Trophoblast cell (in vitro differentiated cells and primary cell): Measurements from ENCODE around the gene SESN1.

ENCODE experiments used
- DNase-seq, 2 donors: peaks; one replicate each; pipeline ENCODE4 v3.0.0-alpha.2; 2016
- H2AFZ ChIP-seq: 2 replicates; pipeline ENCODE4 v1.6.1; 2013; ENCODE audit warnings: low read length, moderate library complexity, mild to moderate bottlenecking; ENCODE audit not compliant: insufficient read depth, poor library complexity
- H2AK5ac ChIP-seq: 2 replicates; pipeline ENCODE4 v1.6.1; 2013; ENCODE audit warnings: mild to moderate bottlenecking, low read length
- H2BK120ac ChIP-seq: 2 replicates; pipeline ENCODE4 v1.6.1; 2013; ENCODE audit warnings: low read length, mild to moderate bottlenecking, moderate library complexity; ENCODE audit not compliant: insufficient read depth, poor library complexity
- H2BK12ac ChIP-seq: 2 replicates; pipeline ENCODE4 v1.6.1; 2013; ENCODE audit warnings: mild to moderate bottlenecking, low read length, moderate library complexity
- H2BK5ac ChIP-seq: 2 replicates; pipeline ENCODE4 v1.6.1; 2013; ENCODE audit warnings: low read length, low read depth, moderate library complexity, mild to moderate bottlenecking; ENCODE audit not compliant: poor library complexity
- H3K14ac ChIP-seq: 2 replicates; pipeline ENCODE4 v1.6.1; 2013; ENCODE audit warnings: mild to moderate bottlenecking, low read length
- H3K18ac ChIP-seq: 2 replicates; pipeline ENCODE4 v1.6.1; 2013; ENCODE audit warnings: mild to moderate bottlenecking, low read length
- H3K23ac ChIP-seq: 2 replicates; pipeline ENCODE4 v1.6.1; 2013; ENCODE audit warnings: low read length
- H3K27ac ChIP-seq: 2 replicates; pipeline ENCODE4 v1.5.1; 2013; ENCODE audit warnings: low read depth, mild to moderate bottlenecking, inconsistent platforms, low read length, moderate library complexity
- H3K27me3 ChIP-seq: 2 replicates; pipeline ENCODE4 v1.6.1; 2013; ENCODE audit warnings: inconsistent platforms, mild to moderate bottlenecking, low read length, moderate library complexity; ENCODE audit not compliant: insufficient read depth
- H3K36me3 ChIP-seq, 2 experiments: 1 replicate in 1 of 2; 2 replicates in 1 of 2; pipeline ENCODE4 v1.6.1; 2013; ENCODE audit warnings: low read length in 2 of 2, mild to moderate bottlenecking in 2 of 2, moderate library complexity in 1 of 2; ENCODE audit not compliant: insufficient read depth in 2 of 2, control insufficient read depth in 1 of 2
- H3K4ac ChIP-seq: 2 replicates; pipeline ENCODE4 v1.6.1; 2013; ENCODE audit warnings: low read depth, mild to moderate bottlenecking, low read length, moderate library complexity
- H3K4me1 ChIP-seq, 2 experiments: 1 replicate in 1 of 2; 2 replicates in 1 of 2; pipeline ENCODE4 v1.6.1; 2013; ENCODE audit warnings: low read length in 2 of 2, mild to moderate bottlenecking in 2 of 2, moderate library complexity in 1 of 2; ENCODE audit not compliant: insufficient read depth in 2 of 2, control insufficient read depth in 1 of 2
- H3K4me2 ChIP-seq: 2 replicates; pipeline ENCODE4 v1.6.1; 2013; ENCODE audit warnings: inconsistent platforms, mild to moderate bottlenecking, low read length, moderate library complexity
- H3K4me3 ChIP-seq: 2 replicates; pipeline ENCODE4 v1.5.1; 2013; ENCODE audit warnings: mild to moderate bottlenecking, low read depth, low read length, inconsistent platforms
- H3K79me1 ChIP-seq: one replicate; pipeline ENCODE4 v1.6.1; 2013; ENCODE audit warnings: low read length
- H3K79me2 ChIP-seq: 2 replicates; pipeline ENCODE4 v1.6.1; 2013; ENCODE audit warnings: low read length, mild to moderate bottlenecking; ENCODE audit not compliant: control insufficient read depth, insufficient read depth, poor library complexity
- H3K9ac ChIP-seq: 2 replicates; pipeline ENCODE4 v1.6.1; 2013; ENCODE audit warnings: mild to moderate bottlenecking, low read length
- H3K9me3 ChIP-seq: 2 replicates; pipeline ENCODE4 v1.6.1; 2013; ENCODE audit warnings: low read depth, mild to moderate bottlenecking, control low read depth, inconsistent platforms, low read length; ENCODE audit not compliant: insufficient read depth
- H4K12ac ChIP-seq: 2 replicates; pipeline ENCODE4 v1.6.1; 2013; ENCODE audit warnings: low read depth, mild to moderate bottlenecking, low read length, moderate library complexity
- H4K8ac ChIP-seq: 2 replicates; pipeline ENCODE4 v1.6.1; 2013; ENCODE audit warnings: low read depth, mild to moderate bottlenecking, low read length, moderate library complexity
- H4K91ac ChIP-seq: one replicate; pipeline ENCODE4 v1.6.1; 2013; ENCODE audit warnings: low read depth, mild to moderate bottlenecking, low read length, moderate library complexity
- WGBS: extraction: QIAGEN DNeasy Blood & Tissue Kit; methylation state at CpG from one replicate; pipeline ENCODE4 v1.1.7; 2013; ENCODE audit warnings: missing lambda C conversion rate; ENCODE audit not compliant: insufficient read length, insufficient coverage; ENCODE audit errors: extremely low coverage; 5-methylcytosine and 5-hydroxymethylcytosine counted together

SESN1 gene

DNA sequence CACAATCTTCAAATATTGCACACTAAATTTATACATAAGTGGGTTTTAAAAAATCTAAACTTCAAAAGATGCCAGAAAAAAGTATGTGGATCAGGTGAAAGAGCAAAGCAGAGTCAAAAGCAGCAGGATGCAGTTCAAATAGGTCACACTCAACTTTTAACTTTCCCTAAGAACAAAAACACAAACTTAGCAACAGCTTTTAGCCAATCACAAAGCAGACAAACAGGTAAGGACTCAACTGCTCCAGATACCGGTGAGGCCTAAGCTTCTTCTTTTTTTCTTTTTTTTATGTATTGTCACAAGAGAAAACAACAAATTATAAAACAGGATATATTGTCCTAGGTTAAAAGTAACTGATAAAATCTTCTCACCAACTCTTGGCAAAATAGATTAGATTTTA is 74.7 kb downstream of the SESN1 start:
- H2AK5ac ChIP-seq = no peak overlapping the region
- no peaks in the 10 kb centered on the region for H3K36me3 ChIP-seq
- no peak overlapping the region for H3K9ac ChIP-seq
- no peaks in the 10 kb centered on the region for H3K27me3 ChIP-seq
- H3K23ac ChIP-seq = no peak overlapping the region
- H2AFZ ChIP-seq = no peak overlapping the region
- no peak overlapping the region for H2BK120ac ChIP-seq
- H3K4ac ChIP-seq = no peak overlapping the region
- no peak overlapping the region for H3K18ac ChIP-seq
- no peak overlapping the region for H3K4me3 ChIP-seq
- no peak overlapping the region for H4K12ac ChIP-seq
- no peak overlapping the region for H3K14ac ChIP-seq
- H2BK12ac ChIP-seq = no peak overlapping the region
- H4K8ac ChIP-seq = no peak overlapping the region
- DNase-seq = no peak
- H3K27ac ChIP-seq = no peak overlapping the region
- no peak overlapping the region for H4K91ac ChIP-seq
- H3K79me2 ChIP-seq = no peaks in the 10 kb centered on the region
- no peak overlapping the region for H2BK5ac ChIP-seq
- no CpG with 5 or more reads among the region's 1 CpG for WGBS
- H3K4me1 ChIP-seq = no peaks in the 10 kb centered on the region
- no peak overlapping the region for H3K4me2 ChIP-seq
- H3K9me3 ChIP-seq = no peaks in the 10 kb centered on the region
- H3K79me1 ChIP-seq = no peaks in the 10 kb centered on the region

DNA sequence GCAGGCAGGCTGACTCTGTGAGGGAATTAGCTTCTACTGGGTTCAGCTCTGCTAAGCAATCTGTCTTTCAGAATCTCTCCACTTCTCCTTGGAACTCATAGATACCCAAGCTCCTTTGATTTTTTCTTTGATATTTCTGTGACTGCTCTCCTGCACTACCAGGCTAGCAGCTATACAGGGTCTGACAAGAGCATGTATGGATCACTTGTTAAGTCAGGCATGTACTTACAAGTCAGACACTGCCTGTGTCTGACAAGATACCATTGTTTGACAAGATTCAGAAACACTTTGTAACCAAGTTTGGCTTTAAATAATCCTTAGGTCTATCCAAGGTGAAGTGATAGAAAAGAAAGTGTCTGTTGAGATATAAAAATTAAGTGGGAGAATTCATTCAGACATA is 79.5 kb downstream of the SESN1 start:
- Histone ChIP-seq H3K27me3 (no peaks in the 10 kb centered on the region), H3K36me3 (no peaks in the 10 kb centered on the region), H3K4me2 (no peak overlapping the region), H3K79me1 (no peaks in the 10 kb centered on the region), H2BK5ac (no peak overlapping the region), H2BK120ac (no peak overlapping the region), H2BK12ac (no peak overlapping the region), H3K79me2 (no peaks in the 10 kb centered on the region), H2AK5ac (no peak overlapping the region), H3K18ac (no peak overlapping the region), H3K4me1 (no peaks in the 10 kb centered on the region), H4K8ac (no peak overlapping the region), H3K4ac (no peak overlapping the region), H4K12ac (no peak overlapping the region), H3K4me3 (no peak overlapping the region), H4K91ac (no peak overlapping the region), H3K27ac (no peak overlapping the region), H3K9me3 (no peaks in the 10 kb centered on the region), H3K9ac (no peak overlapping the region), H3K23ac (no peak overlapping the region), H3K14ac (no peak overlapping the region), H2AFZ (no peak overlapping the region)
- DNase-seq = no peak

DNA sequence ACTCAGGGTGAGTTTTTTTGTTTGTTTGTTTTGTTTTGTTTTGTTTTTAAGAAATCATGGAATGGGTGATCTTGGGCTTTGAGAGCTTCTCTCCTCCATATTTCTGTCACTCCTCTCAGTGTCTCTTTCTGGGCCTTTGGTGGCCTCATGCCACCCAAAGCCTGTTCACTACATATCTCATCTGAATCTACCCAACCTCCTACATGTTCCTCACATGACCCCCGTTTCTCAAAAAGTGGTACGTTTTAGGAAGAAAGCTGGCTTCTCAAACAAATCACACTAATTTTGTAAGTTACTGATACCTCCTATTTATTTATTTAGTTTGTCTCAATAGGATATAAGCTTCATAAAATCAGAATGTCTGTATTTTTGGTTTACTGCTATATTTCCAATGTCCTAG is 80.0 kb downstream of the SESN1 start:
- no peak for DNase-seq
- no peak overlapping the region for H3K14ac ChIP-seq
- no peak overlapping the region for H2AK5ac ChIP-seq
- H2BK120ac ChIP-seq = no peak overlapping the region
- H3K4me2 ChIP-seq = no peak overlapping the region
- no peaks in the 10 kb centered on the region for H3K9me3 ChIP-seq
- no peak overlapping the region for H3K27ac ChIP-seq
- H3K79me1 ChIP-seq = peaks cover under 1% of the 10 kb centered on the region
- no peak overlapping the region for H3K18ac ChIP-seq
- no peak overlapping the region for H4K8ac ChIP-seq
- no peak overlapping the region for H3K23ac ChIP-seq
- H3K4me1 ChIP-seq = no peaks in the 10 kb centered on the region
- no peak overlapping the region for H2BK12ac ChIP-seq
- H3K79me2 ChIP-seq = peaks cover 2% of the 10 kb centered on the region
- no peak overlapping the region for H3K9ac ChIP-seq
- no peaks in the 10 kb centered on the region for H3K36me3 ChIP-seq
- no peak overlapping the region for H4K12ac ChIP-seq
- no peak overlapping the region for H3K4me3 ChIP-seq
- peak overlapping the region; percentile 49 for H2BK5ac ChIP-seq
- no peak overlapping the region for H3K4ac ChIP-seq
- no CpG with 5 or more reads among the region's 2 CpGs for WGBS
- no peak overlapping the region for H2AFZ ChIP-seq
- H3K27me3 ChIP-seq = no peaks in the 10 kb centered on the region
- H4K91ac ChIP-seq = no peak overlapping the region

DNA sequence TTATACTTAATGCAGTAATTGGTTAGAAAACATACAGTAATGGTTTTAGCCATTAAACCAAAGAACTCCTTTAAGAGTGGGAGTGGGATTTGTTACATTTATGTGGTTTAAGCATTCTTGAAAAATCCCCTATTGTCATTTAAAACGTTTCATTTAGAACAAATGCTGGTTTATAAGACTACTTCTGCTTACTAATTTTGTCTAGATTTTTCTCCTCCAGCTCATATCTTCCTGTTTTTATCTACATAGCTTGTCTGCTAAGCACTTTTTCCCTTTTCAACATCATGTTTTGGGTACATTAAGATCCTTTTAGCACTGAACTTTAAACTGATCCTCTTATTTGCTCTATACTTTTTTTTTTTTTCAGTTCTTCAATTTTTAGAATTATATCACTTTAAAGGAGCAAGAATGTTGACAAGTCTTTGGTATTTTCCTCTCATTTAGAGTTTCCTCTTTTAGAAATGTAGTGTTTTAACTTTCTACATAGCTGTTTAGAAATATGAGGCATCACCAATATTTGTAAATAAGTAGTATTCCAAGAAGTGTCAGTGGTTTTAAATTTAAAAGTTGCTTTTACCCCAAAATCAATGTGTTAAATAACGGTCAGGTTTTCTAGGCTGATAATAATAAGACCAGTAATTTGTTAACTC is 80.9 kb downstream of the SESN1 start:
- DNase-seq = no peak
- H3K4ac ChIP-seq = no peak overlapping the region
- WGBS = no CpG with 5 or more reads among the region's 2 CpGs
- H3K23ac ChIP-seq = no peak overlapping the region
- H3K18ac ChIP-seq = no peak overlapping the region
- peaks cover 7% of the 10 kb centered on the region for H3K79me2 ChIP-seq
- H3K27me3 ChIP-seq = no peaks in the 10 kb centered on the region
- no peak overlapping the region for H2BK12ac ChIP-seq
- no peak overlapping the region for H2BK120ac ChIP-seq
- no peaks in the 10 kb centered on the region for H3K4me1 ChIP-seq
- no peaks in the 10 kb centered on the region for H3K36me3 ChIP-seq
- no peak overlapping the region for H4K8ac ChIP-seq
- no peak overlapping the region for H4K91ac ChIP-seq
- H3K79me1 ChIP-seq = peaks cover 6% of the 10 kb centered on the region
- H3K4me3 ChIP-seq = no peak overlapping the region
- H3K9me3 ChIP-seq = no peaks in the 10 kb centered on the region
- H2BK5ac ChIP-seq = no peak overlapping the region
- no peak overlapping the region for H2AFZ ChIP-seq
- no peak overlapping the region for H3K4me2 ChIP-seq
- H3K9ac ChIP-seq = no peak overlapping the region
- no peak overlapping the region for H4K12ac ChIP-seq
- no peak overlapping the region for H2AK5ac ChIP-seq
- H3K14ac ChIP-seq = no peak overlapping the region
- H3K27ac ChIP-seq = no peak overlapping the region
